Stimulated activated CD8-positive, alpha-beta memory T cell treated with anti-CD3 and anti-CD28 coated beads, Interleukin-12 subunit alpha, Interleukin-12 subunit beta, amount 100 ng/mL, for 4 hours (primary cell): ENCODE results near the gene MAP2K4.

Experiments used
- DNase-seq: peaks from one replicate; pipeline ENCODE4 v3.0.0-alpha.2; 2020; ENCODE audit warnings: low read depth

MAP2K4 gene

DNA sequence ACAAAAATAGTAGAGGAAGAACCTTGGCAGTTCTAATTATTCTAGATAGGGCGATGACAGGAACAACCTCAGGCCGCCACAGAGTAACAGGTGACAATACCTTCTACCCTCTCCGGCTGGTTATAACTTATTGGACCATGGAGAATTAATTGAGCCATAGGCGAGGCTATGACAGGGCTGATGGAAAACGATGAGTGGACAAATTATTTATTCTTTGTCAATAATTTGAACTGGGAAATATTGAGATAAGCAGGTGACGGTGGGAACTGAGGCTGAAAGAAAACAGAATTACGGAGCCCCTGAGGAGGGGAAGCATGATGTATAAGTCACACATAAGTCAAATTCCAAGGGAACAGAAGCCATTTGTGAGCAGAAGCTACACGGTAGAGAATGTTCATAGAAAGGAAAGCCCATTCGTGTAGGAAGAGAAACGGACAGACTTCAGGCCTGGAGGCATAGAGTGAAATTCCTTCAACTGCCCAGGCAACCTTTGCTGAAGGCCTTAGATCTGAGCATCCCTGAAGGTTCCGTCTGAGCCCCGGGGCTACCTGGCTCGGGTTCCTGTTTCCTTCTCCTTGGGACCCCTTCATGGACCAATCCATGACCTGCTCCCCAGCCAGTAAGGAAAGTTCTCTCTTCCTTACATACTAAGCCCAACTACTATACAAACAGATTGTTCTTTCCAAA, 158.1 kb downstream of the MAP2K4 start:
- DNase-seq, result no peak

DNA sequence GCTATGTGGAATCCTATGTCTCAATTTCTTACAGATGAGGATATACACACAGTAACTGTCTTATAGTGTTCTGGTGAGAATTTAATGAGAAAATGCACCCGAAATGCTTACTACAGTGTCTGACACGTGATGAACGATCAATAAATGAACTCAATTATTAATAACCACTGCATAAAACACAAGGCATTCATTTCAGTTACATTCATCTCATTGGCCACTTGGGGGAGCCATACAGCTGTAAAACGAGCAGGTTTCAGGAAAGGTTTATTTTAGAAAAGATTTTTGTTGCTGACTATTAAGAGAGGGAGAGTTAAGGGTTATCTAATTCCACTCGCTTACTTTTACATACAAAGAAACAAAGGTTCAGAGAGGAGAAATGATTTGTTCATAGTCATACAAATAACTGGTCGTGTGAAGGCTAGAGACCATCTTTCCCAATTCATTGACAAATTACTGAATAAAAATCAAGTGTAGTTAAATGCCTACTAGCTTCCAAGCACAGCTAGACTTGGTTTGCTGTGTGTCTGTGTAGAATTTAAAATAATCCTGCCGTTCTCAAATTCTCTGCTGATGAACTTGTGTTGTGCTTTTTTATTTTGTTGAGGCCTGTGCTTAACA, 160.1 kb downstream of the MAP2K4 start:
- DNase-seq, result no peak

DNA sequence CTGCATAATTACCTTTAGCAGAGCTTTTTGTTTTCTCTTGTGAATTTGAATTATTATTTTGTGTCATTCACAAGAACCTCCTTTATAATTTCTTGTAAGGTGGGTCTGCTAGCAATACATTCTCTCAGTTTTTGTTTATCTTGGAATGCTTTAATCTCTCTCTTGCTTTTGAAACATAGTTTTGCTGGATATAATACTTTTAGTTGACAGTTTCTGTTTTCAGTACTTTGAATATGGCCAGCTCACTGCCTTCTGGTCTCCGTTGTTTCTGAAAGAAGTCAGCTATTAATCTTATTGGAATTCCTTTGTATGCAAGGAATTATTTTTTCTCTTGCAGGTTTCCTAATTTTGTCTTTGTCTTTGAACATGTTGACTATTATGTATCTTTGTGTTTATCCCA, 167.0 kb downstream of the MAP2K4 start:
- DNase-seq, result no peak

DNA sequence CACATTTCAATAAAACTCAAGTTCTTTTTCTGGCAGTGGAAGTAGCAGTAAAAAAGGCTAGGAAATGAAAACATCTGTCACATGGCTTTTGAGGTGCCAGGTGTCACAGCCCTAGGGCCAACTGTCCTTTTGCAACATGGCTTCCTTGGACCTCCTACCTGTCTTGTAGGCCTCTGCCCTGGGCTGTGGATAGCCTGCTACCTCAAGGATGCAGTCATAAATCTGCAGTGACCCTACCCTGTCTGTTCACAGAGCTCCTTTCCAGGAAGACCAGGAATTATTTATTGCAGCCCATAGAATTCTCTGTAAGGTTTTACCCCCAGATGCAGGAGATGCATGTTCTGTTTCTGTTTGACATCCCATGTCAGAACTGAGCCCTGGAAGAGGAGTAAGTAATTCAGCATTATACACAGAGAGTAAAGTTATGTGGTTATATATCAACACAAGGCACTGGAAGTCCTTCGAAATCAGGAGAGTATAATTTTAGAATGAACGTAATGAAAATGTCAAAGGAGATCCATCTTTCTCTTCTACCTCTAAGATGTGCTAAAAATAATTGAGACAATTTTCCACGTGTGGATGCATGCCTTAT, 172.6 kb downstream of the MAP2K4 start:
- no peak for DNase-seq
